VCaP (cell line): ENCODE measurements around the gene DEFB128.
A peak's percentile ranks its signal among the peaks of the same experiment; 100 is the strongest.
"Not testable (repeated sequence)": the region's sequence is repeated elsewhere in the genome, so short reads cannot be mapped to it uniquely, and the experiment has no call there.

Experiments
- H3K27ac ChIP-seq: fragments of 450-650 bp; 2 replicates; pipeline ENCODE4 v1.5.1; 2017
- TF ChIP-seq, protein P1 (sequence below): fragments of 450-650 bp; conservative IDR thresholded peaks from 2 replicates; pipeline ENCODE4 v1.5.1; 2017; ENCODE audit warnings: mild to moderate bottlenecking, moderate library complexity

The DEFB128 gene

DNA sequence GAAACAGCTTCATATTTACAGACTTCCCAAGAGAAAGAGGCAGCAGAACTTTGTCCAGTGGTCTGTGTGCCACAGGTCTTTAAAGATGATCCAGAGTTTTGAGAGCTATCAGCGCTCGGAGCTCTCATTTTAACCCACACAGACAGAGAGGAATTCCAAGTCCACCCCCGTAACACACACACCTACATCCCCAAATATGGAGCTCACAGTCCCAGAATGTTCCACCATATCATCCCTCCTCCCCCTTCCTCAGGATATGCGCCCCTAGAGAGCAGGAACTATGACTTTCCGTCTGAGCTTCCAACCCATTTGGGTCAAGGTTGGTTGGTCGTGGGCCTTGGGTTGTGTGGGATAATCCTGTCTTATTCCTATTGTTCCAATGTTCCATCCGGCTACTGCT lies at the start of gene DEFB128:
Gene DEFB128, minus strand, starts transcription at position 101 of the 400 bp plus-strand sequence. Its CDS starts 88 bp downstream, at position 13.
- TF ChIP-seq, protein P1, sequence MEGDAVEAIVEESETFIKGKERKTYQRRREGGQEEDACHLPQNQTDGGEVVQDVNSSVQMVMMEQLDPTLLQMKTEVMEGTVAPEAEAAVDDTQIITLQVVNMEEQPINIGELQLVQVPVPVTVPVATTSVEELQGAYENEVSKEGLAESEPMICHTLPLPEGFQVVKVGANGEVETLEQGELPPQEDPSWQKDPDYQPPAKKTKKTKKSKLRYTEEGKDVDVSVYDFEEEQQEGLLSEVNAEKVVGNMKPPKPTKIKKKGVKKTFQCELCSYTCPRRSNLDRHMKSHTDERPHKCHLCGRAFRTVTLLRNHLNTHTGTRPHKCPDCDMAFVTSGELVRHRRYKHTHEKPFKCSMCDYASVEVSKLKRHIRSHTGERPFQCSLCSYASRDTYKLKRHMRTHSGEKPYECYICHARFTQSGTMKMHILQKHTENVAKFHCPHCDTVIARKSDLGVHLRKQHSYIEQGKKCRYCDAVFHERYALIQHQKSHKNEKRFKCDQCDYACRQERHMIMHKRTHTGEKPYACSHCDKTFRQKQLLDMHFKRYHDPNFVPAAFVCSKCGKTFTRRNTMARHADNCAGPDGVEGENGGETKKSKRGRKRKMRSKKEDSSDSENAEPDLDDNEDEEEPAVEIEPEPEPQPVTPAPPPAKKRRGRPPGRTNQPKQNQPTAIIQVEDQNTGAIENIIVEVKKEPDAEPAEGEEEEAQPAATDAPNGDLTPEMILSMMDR, result no peak
- no peak within 1 kb of the TSS for H3K27ac ChIP-seq

DNA sequence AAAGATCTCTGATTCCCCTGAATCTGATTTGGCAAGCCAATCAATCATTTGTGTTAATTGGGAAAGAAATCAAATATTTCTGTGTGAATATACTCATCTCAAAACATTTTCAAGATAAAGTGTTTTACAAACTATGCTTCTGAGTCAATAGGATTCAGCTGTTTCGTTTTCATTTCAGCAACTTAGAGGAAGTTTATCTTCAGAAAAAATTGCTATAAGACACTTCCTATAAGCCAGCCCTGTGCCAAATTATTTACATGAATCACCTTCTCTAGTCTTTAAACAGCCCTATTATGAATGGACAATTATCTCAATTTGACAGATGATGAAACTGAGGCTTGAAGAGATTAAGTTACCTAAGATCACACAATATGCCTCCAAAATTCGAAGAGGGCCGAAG lies 48.4 kb upstream of the DEFB128 start:
- H3K27ac ChIP-seq, result peak overlapping the region; percentile 90
- TF ChIP-seq, protein P1, result no peak

DNA sequence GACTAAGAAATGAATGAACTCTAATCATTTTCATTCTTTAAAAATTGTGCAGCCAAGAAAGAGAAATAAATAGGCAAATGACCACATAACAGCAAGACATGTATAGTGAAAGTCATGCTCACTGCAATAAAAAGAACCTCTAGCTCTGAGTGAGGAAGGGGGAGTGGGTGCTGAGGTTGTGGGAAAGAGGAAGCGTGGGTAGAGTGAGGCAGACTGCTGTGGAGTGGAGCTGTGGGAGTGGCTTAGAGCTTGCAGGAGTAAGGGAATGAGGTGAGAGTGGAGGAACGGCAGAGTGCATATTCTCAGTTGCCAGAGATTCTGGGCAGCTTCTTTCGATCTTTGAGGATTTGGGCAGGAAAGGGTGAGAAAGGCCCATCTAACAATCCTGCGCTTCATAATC lies 48.0 kb upstream of the DEFB128 start:
- TF ChIP-seq, protein P1, result no peak
- peak overlapping the region; percentile 90 for H3K27ac ChIP-seq

DNA sequence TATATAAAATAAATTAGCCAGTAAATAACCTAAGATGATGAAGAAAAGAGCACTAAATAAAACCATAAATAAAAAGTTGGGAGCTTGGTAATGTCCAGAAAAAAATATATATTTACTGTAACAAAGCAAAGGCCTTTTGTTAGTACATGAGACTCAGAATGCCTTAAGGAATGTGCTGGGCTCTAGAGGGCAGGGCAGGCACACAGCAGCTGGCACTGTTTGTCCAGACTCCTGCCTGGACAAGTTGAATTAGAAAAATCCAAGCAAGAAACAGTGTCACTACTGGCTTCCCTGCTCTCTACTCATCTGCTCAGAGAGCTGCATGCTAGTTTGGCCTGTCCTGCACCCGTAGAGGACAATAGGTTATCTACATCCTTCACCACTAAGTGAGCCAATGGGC lies 46.4 kb upstream of the DEFB128 start:
- TF ChIP-seq, protein P1, result peak; percentile 92
- H3K27ac ChIP-seq, result peak overlapping the region; percentile 90

DNA sequence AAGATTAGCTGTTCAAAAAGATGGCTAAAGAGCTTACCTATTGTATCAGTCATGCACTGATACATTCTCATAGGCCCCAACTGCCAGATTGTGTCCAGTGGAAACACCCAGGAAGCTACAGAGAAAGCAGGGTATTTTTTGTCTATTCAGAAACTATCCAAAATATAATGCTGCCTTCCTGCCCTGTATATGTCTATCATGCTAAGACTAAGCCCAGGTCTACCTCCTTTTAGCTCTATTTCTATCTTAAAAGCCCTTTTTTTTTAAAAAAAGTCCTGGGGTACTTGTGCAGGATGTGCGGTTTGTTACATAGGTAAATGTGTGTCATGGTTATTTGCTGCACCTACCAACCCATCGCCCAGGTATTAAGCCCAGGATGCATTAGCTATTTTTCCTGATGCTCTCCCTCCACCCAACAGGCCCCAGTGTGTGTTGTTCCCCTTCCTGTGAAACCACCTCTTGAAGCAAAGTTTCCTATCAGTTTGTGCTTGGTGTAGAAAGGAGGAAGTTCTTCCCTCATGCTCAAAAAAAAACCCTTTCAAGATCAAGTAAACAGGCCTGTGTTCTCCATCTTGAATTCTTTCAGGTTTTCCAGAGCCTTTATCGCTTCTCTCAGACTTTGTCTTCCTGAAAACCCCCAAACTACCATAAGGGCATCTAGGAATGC lies 38.1 kb upstream of the DEFB128 start:
- peak overlapping the region; percentile 40 for H3K27ac ChIP-seq
- TF ChIP-seq, protein P1, result no peak

DNA sequence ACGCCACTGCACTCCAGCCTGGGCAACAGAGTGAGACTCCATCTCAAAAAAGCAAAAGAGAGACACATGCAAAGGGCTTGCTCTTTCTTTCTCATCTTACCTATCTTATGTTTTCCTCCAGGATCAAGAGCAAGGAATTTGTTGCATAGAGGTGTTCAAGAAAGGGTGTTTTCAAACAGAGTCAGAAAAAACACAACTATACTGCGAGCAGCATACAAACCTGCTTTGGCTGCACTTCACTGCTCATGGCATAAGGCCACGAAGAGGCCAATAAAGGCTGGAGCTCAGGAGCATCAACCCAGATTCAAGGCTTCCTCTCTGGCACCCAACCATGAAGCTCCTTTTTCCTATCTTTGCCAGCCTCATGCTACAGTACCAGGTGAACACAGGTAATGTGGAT lies 37.4 kb upstream of the DEFB128 start, which contains the start of gene DEFB129:
Gene DEFB129, plus strand, starts transcription at position 301 of the 400 bp plus-strand sequence. Its CDS starts 31 bp downstream, at position 332.
- H3K27ac ChIP-seq, result peak within 1 kb of the TSS; percentile 40
- TF ChIP-seq, protein P1, result no peak

DNA sequence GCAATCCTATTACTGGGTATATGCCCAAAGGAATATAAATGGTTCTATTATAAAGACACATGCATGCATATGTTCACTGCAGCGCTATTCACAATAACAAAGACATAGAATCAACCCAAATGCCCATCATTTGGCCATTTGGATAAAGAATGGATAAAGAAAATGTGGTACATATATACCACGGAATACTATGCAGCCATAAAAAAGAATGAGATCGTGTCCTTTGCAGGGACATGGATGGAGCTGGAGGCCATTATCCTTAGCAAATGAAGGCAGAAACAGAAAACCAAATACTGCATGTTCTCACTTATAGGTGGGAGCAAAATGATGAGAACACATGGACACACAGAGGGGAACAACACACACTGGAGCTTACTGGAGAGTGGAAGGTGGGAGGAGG lies 36.4 kb upstream of the DEFB128 start:
- not testable (repeated sequence) for H3K27ac ChIP-seq

DNA sequence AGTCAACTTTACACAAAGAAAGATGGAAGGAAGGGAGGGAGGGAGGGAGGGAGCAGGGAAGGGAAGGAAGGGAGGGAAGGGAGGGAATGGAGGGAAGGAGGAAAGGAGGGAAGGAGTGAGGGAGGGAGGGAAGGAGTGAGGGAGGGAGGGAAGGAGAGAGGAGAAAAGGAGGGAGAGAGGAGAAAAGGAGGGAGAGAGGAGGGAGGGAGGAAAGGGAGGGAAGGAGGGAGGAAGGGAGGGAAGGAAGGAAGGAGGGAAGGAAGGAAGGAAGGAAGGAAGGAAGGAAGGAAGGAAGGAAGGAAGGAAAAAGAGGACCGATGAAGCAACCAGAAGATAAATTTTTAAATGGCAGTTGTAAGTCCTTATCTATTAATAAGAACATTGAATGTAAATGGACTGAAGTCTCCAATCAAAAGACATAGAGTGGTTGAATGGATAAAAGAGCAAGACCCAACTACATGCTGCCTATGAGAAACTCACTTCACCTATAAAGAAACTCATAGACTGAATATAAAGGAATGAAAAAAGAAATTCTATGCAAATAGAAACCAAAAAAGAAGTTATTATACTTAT lies 31.8 kb upstream of the DEFB128 start:
- TF ChIP-seq, protein P1, result no peak
- no peak overlapping the region for H3K27ac ChIP-seq
